Measurements from ENCODE around the gene APBA2.

Gene APBA2

GRCh38 chr15:29018120-29018805 is 132.5 kb downstream of the APBA2 start:
- no peak overlapping the region for H3K4me3 ChIP-seq (ENCODE audit: low read length)
- DNase-seq: no peak
- H3K4me1 ChIP-seq (ENCODE audit: low read length): no peaks in the 10 kb centered on the region
- H3K4me2 ChIP-seq (ENCODE audit: low read depth, low read length): no peak overlapping the region
- no peaks in the 10 kb centered on the region for H3K9me2 ChIP-seq (replicated peaks; ENCODE audit: insufficient read depth, low read length)
- H2AFZ ChIP-seq (ENCODE audit: low read length): no peak overlapping the region
- TF ChIP-seq, protein P1, sequence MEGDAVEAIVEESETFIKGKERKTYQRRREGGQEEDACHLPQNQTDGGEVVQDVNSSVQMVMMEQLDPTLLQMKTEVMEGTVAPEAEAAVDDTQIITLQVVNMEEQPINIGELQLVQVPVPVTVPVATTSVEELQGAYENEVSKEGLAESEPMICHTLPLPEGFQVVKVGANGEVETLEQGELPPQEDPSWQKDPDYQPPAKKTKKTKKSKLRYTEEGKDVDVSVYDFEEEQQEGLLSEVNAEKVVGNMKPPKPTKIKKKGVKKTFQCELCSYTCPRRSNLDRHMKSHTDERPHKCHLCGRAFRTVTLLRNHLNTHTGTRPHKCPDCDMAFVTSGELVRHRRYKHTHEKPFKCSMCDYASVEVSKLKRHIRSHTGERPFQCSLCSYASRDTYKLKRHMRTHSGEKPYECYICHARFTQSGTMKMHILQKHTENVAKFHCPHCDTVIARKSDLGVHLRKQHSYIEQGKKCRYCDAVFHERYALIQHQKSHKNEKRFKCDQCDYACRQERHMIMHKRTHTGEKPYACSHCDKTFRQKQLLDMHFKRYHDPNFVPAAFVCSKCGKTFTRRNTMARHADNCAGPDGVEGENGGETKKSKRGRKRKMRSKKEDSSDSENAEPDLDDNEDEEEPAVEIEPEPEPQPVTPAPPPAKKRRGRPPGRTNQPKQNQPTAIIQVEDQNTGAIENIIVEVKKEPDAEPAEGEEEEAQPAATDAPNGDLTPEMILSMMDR (IDR thresholded peaks at IDR 0.05; ENCODE audit: low read length): no peak
- TF ChIP-seq EZH2phosphoT487 (IDR thresholded peaks at IDR 0.05; ENCODE audit: low read length) (no peak), EZH2 (optimal IDR thresholded peaks at IDR 0.05; ENCODE audit: low read depth, low read length) (no peak)
- no peaks in the 10 kb centered on the region for H3K9me3 ChIP-seq (replicated peaks; ENCODE audit: insufficient read depth, low read length)
- no peak overlapping the region for H3K27ac ChIP-seq (ENCODE audit: low read length)
- no peaks in the 10 kb centered on the region for H3K36me3 ChIP-seq (replicated peaks; ENCODE audit: insufficient read depth, low read length)
- no peaks in the 10 kb centered on the region for H3K79me2 ChIP-seq (ENCODE audit: low read length)
- H3K27me3 ChIP-seq (replicated peaks; ENCODE audit: insufficient read depth, low read length): no peaks in the 10 kb centered on the region
- no peaks in the 10 kb centered on the region for H3F3A ChIP-seq (ENCODE audit: insufficient read depth, low read length)
- H3K9ac ChIP-seq (ENCODE audit: low read length): no peak overlapping the region
- H4K20me1 ChIP-seq (ENCODE audit: insufficient read depth, low read length): no peaks in the 10 kb centered on the region

DNA sequence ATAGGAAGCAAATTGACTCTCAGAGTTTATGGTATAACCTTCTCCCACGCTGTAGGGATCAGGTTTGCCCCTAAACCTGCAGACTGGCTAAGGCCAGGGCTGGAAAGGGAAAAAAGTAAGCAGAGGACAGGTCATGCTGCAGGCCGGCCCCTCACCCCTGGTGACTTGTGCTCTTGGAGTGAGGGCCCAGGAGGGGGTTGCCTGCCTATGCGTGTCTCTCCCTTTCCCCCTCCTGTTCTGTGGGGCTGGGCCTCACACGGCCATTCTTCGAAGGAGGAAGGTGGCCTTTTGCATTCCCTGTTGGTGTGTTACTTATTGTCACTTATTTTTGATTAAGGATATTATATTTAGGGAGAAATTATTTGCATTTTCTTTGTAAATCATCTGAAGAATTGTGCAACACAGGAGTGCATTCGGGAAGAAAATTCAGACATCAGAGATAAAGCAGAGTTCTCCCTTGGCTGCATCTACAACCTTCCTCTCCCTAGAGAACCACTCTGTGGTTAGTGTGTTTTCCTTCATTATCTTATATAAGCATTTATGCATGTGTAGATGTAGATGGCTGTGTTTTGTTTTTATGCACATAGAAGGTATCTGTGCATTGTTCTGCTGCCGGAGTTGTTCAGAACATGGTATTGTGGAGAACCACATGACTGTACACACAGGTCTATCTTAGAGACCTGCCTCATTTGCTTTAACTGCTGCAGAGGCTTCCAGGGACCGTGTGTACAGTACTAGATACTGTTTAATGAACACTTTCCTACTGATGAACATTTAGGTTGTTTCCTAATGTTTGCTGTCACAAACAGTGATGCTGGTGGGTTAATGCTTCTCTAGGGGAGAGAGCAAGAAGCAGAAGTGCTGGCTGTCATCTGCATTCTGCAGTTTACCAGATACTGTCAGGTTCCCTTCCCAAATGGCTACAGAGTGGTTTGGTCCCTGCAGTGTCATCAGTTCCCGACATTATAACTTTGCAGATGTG is 133.5 kb downstream of the APBA2 start:
- Histone ChIP-seq H3K4me3 (ENCODE audit: low read length) (no peak overlapping the region), H3K4me1 (ENCODE audit: low read length) (no peaks in the 10 kb centered on the region), H2AFZ (ENCODE audit: low read length) (no peak overlapping the region), H3K4me2 (ENCODE audit: low read depth, low read length) (no peak overlapping the region), H3K27me3 (replicated peaks; ENCODE audit: insufficient read depth, low read length) (no peaks in the 10 kb centered on the region), H3K79me2 (ENCODE audit: low read length) (no peaks in the 10 kb centered on the region), H3F3A (ENCODE audit: insufficient read depth, low read length) (no peaks in the 10 kb centered on the region), H3K27ac (ENCODE audit: low read length) (no peak overlapping the region), H4K20me1 (ENCODE audit: insufficient read depth, low read length) (no peaks in the 10 kb centered on the region), H3K9ac (ENCODE audit: low read length) (no peak overlapping the region), H3K36me3 (replicated peaks; ENCODE audit: insufficient read depth, low read length) (no peaks in the 10 kb centered on the region), H3K9me3 (replicated peaks; ENCODE audit: insufficient read depth, low read length) (no peaks in the 10 kb centered on the region), H3K9me2 (replicated peaks; ENCODE audit: insufficient read depth, low read length) (no peaks in the 10 kb centered on the region)
- TF ChIP-seq EZH2 (optimal IDR thresholded peaks at IDR 0.05; ENCODE audit: low read depth, low read length) (no peak), EZH2phosphoT487 (IDR thresholded peaks at IDR 0.05; ENCODE audit: low read length) (no peak)
- TF ChIP-seq, protein P1 (IDR thresholded peaks at IDR 0.05; ENCODE audit: low read length): no peak
- DNase-seq: no peak

- H3K9ac ChIP-seq (ENCODE audit: low read length): no peak overlapping the region
- no peaks in the 10 kb centered on the region for H3K4me1 ChIP-seq (ENCODE audit: low read length)
- no peaks in the 10 kb centered on the region for H4K20me1 ChIP-seq (ENCODE audit: insufficient read depth, low read length)
- no peak for TF ChIP-seq EZH2 (optimal IDR thresholded peaks at IDR 0.05; ENCODE audit: low read depth, low read length)
- TF ChIP-seq, protein P1 (IDR thresholded peaks at IDR 0.05; ENCODE audit: low read length): no peak
- no peak for TF ChIP-seq EZH2phosphoT487 (IDR thresholded peaks at IDR 0.05; ENCODE audit: low read length)
- H3K27ac ChIP-seq (ENCODE audit: low read length): no peak overlapping the region
- H3K27me3 ChIP-seq (replicated peaks; ENCODE audit: insufficient read depth, low read length): no peaks in the 10 kb centered on the region
- no peaks in the 10 kb centered on the region for H3K79me2 ChIP-seq (ENCODE audit: low read length)
- no peaks in the 10 kb centered on the region for H3K9me3 ChIP-seq (replicated peaks; ENCODE audit: insufficient read depth, low read length)
- H3K4me3 ChIP-seq (ENCODE audit: low read length): no peak overlapping the region
- no peaks in the 10 kb centered on the region for H3F3A ChIP-seq (ENCODE audit: insufficient read depth, low read length)
- H3K36me3 ChIP-seq (replicated peaks; ENCODE audit: insufficient read depth, low read length): no peaks in the 10 kb centered on the region
- H2AFZ ChIP-seq (ENCODE audit: low read length): no peak overlapping the region
- no peak for DNase-seq
- no peaks in the 10 kb centered on the region for H3K9me2 ChIP-seq (replicated peaks; ENCODE audit: insufficient read depth, low read length)
- H3K4me2 ChIP-seq (ENCODE audit: low read depth, low read length): no peak overlapping the region
Observed at GRCh38 chr15:29021857-29022256, 136.1 kb downstream of the APBA2 start.

Data from MM.1S (cell line).